ENCODE data around the gene FAM200C.

DNA sequence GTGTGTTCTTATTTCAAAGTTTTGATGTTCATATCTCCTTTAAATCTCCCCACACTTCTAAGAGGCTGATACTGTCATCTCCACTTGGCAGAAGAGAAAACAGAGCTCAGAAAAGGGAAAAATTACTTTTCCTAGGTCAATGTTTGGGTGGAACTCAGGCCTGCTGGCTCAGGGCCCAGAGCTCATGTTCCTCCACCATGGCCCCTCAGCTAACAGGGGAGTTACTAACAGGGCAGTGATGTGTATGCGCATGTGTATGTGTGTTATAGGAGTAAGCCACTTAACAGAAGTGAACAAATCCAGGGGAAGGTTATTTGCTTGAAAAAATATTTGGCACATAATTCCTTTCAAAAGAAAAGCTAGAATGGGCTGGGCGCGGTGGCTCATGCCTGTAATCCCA lies 32.0 kb downstream of the FAM200C start:
- TF ChIP-seq, protein P1, sequence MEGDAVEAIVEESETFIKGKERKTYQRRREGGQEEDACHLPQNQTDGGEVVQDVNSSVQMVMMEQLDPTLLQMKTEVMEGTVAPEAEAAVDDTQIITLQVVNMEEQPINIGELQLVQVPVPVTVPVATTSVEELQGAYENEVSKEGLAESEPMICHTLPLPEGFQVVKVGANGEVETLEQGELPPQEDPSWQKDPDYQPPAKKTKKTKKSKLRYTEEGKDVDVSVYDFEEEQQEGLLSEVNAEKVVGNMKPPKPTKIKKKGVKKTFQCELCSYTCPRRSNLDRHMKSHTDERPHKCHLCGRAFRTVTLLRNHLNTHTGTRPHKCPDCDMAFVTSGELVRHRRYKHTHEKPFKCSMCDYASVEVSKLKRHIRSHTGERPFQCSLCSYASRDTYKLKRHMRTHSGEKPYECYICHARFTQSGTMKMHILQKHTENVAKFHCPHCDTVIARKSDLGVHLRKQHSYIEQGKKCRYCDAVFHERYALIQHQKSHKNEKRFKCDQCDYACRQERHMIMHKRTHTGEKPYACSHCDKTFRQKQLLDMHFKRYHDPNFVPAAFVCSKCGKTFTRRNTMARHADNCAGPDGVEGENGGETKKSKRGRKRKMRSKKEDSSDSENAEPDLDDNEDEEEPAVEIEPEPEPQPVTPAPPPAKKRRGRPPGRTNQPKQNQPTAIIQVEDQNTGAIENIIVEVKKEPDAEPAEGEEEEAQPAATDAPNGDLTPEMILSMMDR (IDR thresholded peaks at IDR 0.05) = no peak
- TF ChIP-seq FOXK1 (CRISPR knock-in tag; IDR thresholded peaks at IDR 0.05) (no peak), ZNF263 (CRISPR knock-in tag; IDR thresholded peaks at IDR 0.05; ENCODE audit: low read depth) (no peak), ESRRA (CRISPR knock-in tag; IDR thresholded peaks at IDR 0.05; ENCODE audit: borderline replicate concordance) (no peak), CREB1 (CRISPR knock-in tag; IDR thresholded peaks at IDR 0.05) (no peak), SMAD4 (CRISPR knock-in tag; IDR thresholded peaks at IDR 0.05) (no peak), NR2C2 (CRISPR knock-in tag; IDR thresholded peaks at IDR 0.05) (no peak)
- TF ChIP-seq, protein P2, sequence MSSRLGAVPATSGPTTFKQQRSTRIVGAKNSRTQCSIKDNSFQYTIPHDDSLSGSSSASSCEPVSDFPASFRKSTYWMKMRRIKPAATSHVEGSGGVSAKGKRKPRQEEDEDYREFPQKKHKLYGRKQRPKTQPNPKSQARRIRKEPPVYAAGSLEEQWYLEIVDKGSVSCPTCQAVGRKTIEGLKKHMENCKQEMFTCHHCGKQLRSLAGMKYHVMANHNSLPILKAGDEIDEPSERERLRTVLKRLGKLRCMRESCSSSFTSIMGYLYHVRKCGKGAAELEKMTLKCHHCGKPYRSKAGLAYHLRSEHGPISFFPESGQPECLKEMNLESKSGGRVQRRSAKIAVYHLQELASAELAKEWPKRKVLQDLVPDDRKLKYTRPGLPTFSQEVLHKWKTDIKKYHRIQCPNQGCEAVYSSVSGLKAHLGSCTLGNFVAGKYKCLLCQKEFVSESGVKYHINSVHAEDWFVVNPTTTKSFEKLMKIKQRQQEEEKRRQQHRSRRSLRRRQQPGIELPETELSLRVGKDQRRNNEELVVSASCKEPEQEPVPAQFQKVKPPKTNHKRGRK (CRISPR knock-in tag; IDR thresholded peaks at IDR 0.05; ENCODE audit: borderline replicate concordance) = no peak
- TF ChIP-seq, protein P3, sequence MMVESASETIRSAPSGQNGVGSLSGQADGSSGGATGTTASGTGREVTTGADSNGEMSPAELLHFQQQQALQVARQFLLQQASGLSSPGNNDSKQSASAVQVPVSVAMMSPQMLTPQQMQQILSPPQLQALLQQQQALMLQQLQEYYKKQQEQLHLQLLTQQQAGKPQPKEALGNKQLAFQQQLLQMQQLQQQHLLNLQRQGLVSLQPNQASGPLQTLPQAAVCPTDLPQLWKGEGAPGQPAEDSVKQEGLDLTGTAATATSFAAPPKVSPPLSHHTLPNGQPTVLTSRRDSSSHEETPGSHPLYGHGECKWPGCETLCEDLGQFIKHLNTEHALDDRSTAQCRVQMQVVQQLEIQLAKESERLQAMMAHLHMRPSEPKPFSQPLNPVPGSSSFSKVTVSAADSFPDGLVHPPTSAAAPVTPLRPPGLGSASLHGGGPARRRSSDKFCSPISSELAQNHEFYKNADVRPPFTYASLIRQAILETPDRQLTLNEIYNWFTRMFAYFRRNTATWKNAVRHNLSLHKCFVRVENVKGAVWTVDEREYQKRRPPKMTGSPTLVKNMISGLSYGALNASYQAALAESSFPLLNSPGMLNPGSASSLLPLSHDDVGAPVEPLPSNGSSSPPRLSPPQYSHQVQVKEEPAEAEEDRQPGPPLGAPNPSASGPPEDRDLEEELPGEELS (CRISPR knock-in tag; IDR thresholded peaks at IDR 0.05) = no peak
- TF ChIP-seq, protein P4, sequence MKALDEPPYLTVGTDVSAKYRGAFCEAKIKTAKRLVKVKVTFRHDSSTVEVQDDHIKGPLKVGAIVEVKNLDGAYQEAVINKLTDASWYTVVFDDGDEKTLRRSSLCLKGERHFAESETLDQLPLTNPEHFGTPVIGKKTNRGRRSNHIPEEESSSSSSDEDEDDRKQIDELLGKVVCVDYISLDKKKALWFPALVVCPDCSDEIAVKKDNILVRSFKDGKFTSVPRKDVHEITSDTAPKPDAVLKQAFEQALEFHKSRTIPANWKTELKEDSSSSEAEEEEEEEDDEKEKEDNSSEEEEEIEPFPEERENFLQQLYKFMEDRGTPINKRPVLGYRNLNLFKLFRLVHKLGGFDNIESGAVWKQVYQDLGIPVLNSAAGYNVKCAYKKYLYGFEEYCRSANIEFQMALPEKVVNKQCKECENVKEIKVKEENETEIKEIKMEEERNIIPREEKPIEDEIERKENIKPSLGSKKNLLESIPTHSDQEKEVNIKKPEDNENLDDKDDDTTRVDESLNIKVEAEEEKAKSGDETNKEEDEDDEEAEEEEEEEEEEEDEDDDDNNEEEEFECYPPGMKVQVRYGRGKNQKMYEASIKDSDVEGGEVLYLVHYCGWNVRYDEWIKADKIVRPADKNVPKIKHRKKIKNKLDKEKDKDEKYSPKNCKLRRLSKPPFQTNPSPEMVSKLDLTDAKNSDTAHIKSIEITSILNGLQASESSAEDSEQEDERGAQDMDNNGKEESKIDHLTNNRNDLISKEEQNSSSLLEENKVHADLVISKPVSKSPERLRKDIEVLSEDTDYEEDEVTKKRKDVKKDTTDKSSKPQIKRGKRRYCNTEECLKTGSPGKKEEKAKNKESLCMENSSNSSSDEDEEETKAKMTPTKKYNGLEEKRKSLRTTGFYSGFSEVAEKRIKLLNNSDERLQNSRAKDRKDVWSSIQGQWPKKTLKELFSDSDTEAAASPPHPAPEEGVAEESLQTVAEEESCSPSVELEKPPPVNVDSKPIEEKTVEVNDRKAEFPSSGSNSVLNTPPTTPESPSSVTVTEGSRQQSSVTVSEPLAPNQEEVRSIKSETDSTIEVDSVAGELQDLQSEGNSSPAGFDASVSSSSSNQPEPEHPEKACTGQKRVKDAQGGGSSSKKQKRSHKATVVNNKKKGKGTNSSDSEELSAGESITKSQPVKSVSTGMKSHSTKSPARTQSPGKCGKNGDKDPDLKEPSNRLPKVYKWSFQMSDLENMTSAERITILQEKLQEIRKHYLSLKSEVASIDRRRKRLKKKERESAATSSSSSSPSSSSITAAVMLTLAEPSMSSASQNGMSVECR (CRISPR knock-in tag; IDR thresholded peaks at IDR 0.05; ENCODE audit: borderline replicate concordance) = no peak
- TF ChIP-seq, protein P5, sequence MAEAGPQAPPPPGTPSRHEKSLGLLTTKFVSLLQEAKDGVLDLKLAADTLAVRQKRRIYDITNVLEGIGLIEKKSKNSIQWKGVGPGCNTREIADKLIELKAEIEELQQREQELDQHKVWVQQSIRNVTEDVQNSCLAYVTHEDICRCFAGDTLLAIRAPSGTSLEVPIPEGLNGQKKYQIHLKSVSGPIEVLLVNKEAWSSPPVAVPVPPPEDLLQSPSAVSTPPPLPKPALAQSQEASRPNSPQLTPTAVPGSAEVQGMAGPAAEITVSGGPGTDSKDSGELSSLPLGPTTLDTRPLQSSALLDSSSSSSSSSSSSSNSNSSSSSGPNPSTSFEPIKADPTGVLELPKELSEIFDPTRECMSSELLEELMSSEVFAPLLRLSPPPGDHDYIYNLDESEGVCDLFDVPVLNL (CRISPR knock-in tag; IDR thresholded peaks at IDR 0.05; ENCODE audit: borderline replicate concordance, low read depth) = no peak
- TF ChIP-seq, protein P6, sequence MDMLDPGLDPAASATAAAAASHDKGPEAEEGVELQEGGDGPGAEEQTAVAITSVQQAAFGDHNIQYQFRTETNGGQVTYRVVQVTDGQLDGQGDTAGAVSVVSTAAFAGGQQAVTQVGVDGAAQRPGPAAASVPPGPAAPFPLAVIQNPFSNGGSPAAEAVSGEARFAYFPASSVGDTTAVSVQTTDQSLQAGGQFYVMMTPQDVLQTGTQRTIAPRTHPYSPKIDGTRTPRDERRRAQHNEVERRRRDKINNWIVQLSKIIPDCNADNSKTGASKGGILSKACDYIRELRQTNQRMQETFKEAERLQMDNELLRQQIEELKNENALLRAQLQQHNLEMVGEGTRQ (CRISPR knock-in tag; IDR thresholded peaks at IDR 0.05) = no peak
- TF ChIP-seq, protein P7, sequence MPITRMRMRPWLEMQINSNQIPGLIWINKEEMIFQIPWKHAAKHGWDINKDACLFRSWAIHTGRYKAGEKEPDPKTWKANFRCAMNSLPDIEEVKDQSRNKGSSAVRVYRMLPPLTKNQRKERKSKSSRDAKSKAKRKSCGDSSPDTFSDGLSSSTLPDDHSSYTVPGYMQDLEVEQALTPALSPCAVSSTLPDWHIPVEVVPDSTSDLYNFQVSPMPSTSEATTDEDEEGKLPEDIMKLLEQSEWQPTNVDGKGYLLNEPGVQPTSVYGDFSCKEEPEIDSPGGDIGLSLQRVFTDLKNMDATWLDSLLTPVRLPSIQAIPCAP (CRISPR knock-in tag; IDR thresholded peaks at IDR 0.05) = no peak
- TF ChIP-seq, protein P8, sequence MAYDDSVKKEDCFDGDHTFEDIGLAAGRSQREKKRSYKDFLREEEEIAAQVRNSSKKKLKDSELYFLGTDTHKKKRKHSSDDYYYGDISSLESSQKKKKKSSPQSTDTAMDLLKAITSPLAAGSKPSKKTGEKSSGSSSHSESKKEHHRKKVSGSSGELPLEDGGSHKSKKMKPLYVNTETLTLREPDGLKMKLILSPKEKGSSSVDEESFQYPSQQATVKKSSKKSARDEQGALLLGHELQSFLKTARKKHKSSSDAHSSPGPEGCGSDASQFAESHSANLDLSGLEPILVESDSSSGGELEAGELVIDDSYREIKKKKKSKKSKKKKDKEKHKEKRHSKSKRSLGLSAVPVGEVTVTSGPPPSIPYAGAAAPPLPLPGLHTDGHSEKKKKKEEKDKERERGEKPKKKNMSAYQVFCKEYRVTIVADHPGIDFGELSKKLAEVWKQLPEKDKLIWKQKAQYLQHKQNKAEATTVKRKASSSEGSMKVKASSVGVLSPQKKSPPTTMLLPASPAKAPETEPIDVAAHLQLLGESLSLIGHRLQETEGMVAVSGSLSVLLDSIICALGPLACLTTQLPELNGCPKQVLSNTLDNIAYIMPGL (CRISPR knock-in tag; IDR thresholded peaks at IDR 0.05) = no peak
